ENCODE measurements around the gene RCAN2.
A peak's percentile ranks its signal among the peaks of the same experiment; 100 is the strongest.
"Not testable (repeated sequence)": the region's sequence is repeated elsewhere in the genome, so short reads cannot be mapped to it uniquely, and the experiment has no call there.

The RCAN2 gene

DNA sequence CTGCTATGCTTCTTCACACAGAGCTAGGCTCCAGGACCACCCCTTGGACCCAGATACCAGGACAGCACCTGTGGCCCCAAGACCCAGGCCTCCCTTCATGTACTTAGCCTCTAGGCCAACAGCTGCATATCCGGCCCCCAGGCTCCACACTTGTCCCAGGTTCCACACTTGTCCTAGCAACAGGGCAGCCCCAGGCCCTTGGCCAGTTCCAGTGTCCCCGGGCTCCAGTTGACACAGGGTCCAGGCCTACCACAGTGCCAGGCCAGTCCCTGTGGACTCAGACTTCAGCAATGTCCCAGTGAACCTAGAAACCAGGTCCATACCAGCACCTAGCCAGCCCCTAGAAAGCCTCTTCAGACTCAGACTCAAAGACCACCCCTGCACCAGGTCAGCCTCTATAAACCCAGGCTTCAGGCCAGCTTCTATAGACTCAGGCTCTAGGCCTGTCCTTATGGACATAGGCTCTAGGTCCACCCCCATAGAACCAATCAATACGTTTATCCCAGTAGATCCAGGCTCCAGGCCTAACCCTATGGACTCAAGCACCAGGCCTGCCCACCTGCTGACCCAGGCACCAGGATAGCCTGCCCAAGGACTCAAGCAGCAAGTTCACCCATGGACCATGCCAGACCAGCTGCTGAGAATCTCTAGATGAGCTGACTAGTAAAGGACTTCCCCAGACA, 46.3 kb downstream of the RCAN2 start:
- DNase-seq (ENCODE audit: extremely low spot score, insufficient read length, low read depth) (no peak), FAIRE-seq (no peak)

DNA sequence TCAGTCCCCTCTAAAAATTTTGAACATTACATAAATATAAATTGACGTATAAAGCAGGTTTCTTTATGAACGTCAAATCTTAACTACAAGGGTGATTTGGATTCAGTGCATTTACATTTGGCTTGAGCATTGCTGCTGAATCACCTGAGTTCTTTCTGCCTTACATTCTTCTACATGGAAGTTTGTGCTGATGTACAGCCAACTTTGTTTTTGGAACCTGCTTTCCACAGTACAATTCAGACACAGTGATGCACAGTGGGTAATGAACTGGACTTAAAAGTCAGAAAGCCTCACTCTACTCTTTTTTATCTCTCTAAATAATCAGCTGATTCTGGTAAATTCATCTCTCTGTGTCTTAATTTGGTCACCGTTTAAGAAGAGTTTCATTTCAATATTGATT, 47.6 kb downstream of the RCAN2 start:
- FAIRE-seq (no peak), DNase-seq (ENCODE audit: extremely low spot score, insufficient read length, low read depth) (no peak)

DNA sequence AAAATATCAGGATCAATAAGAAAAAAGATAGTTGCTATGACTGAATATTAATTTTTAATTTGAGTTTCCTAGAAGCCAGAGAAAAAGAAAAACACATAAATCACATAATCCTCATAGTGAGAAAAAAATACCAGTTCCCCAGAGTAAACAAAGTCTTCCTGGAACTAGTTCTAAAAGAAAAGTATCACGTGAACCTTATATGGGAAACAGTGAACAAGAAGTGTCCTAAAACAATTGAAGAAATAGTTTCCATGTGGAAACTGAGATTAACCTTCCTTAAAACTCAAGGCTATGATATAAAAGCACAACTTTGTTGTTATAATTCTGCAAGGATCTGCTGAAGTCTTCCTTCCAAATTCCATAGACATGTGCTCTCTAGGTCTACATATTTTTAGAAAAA, 50.6 kb downstream of the RCAN2 start:
- no peak for DNase-seq (ENCODE audit: extremely low spot score, insufficient read length, low read depth)

GRCh38 chr6:46440141-46440540, 51.1 kb downstream of the RCAN2 start:
- DNase-seq (ENCODE audit: extremely low spot score, insufficient read length, low read depth) (no peak), FAIRE-seq (no peak)

More for the DNA sequence above, 50.6 kb downstream of the RCAN2 start:
- FAIRE-seq: no peak

GRCh38 chr6:46438245-46438644, 53.0 kb downstream of the RCAN2 start:
- FAIRE-seq (no peak), DNase-seq (ENCODE audit: extremely low spot score, insufficient read length, low read depth) (no peak)

DNA sequence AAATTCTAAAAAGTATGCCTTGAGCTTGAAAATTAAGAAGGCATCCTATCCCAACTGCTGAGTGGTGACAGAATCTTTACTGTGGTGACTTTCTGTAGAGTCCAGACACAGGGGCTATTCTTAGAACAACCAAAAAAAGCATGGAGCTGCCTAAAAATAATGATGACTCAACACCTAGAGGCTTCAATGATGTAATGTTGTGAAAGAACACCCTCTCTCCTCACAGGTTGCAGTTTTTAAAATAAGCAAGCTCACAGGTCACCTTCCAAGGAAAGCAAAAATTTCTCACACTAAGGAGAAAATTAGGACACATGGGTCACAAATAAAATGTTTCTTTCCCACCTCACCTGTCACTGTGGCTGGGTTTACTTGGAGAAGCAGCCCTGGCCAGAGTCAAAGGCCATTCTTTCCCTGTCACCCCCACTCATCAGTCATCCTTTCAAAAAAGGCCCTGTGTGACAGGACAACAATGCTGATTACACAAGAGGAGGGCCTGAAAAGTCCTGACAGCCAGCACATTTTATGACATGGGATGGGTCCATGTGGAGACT, 53.5 kb downstream of the RCAN2 start:
- DNase-seq (ENCODE audit: extremely low spot score, insufficient read length, low read depth): no peak
- no peak for FAIRE-seq

DNA sequence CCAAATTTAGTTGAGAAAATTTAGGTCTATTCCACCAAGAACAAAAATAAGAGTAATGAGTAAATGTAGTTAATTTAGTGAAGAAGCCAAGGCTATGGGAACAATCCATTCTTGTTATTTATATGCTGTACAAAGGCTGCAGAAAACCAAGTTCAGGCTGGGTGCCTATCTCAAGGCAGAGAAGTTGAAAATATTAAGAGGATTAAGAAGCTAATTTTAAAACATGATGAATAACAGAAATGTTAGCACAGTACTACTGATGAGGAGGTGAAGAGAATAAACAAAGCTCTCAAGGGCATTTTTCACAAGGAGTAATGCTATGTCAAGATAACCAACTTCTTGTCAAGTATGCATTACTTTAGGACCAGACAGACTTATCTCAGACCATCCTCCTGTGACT, 68.6 kb downstream of the RCAN2 start:
- DNase-seq (ENCODE audit: extremely low spot score, insufficient read length, low read depth) (no peak), FAIRE-seq (no peak)

DNA sequence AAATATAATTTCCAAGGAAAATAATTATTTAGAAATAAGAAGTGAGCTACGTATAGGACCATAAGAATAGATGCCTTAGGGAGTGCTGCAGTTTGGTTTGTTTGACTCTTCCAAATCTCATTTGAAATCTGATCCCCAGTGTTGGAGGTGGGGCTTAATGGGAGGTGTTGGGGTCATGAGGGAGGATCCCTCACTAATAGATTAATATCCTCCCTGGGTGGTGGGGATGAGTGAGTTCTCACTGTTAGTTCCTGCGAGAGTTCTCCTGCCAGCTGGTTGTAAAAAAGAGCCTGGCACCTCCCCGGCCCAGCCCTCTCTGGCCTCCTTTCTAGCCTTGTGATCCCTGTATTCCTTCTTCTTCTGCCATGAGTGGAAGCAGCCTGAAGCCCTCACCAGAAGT, 69.3 kb downstream of the RCAN2 start:
- no peak for FAIRE-seq
- no peak for DNase-seq (ENCODE audit: extremely low spot score, insufficient read length, low read depth)

GRCh38 chr6:46420921-46421638, 70.2 kb downstream of the RCAN2 start:
- DNase-seq (ENCODE audit: extremely low spot score, insufficient read length, low read depth) (no peak), FAIRE-seq (no peak)

DNA sequence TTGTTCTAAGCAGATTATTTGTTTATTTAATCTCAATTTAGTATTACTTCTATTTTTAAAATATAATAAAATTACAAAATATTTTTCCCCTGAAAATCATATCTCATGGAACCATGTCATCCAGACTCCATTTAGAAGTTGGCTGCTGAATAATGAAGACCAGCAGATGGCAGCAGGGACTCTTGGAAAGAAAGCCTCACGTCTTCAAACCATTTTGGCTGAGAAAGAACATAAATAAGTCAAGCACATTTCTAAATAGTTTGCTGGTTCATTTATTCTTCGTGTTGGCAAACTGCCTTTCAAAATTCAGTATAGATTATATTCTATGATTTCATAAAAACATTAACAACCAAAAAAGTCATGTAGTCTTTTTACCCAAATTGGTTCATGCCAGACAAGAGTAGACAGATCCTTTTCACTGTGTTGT, 71.7 kb downstream of the RCAN2 start:
- DNase-seq (ENCODE audit: extremely low spot score, insufficient read length, low read depth) (peak; percentile 5), FAIRE-seq (peak; percentile 67)

DNA sequence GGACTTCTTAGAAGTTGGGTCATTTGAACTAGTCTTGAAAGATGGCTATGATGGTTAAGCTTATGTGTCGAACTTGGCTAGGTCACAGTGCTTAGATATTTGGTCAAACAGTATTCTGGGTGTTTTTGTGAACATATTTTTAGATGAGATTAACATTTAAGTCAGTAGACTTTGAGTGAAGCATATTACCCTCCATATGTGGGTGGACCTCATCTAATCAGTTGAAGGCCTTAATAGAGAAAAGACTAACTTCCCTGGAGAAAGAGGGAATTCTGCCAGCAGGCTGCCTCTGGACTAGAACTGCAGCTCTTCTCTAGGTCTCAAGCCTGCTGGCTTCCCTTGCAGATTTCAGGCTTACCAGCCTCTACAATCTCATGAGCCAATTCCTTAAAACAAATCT, 76.9 kb downstream of the RCAN2 start:
- FAIRE-seq: no peak
- no peak for DNase-seq (ENCODE audit: extremely low spot score, insufficient read length, low read depth)

DNA sequence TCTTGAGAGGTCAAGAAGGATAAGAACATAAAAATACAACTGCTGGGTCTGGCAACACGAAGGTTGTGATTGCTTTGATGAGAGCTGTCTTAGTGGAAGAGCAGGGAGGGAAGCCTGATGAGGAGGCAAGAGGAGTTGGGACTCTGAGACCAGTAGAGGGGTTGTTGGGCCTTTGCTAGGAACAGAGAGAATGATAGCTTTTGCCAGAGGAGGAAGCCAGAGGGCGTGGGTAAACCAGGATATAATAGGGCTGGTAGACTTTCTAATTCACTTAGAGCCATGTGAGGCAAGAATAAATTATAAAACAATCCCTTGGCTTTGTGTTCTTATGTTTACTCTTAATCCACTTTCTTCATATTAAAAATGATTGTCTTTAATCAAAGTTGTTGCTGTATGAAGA, 78.6 kb downstream of the RCAN2 start:
- FAIRE-seq (no peak), DNase-seq (ENCODE audit: extremely low spot score, insufficient read length, low read depth) (no peak)

DNA sequence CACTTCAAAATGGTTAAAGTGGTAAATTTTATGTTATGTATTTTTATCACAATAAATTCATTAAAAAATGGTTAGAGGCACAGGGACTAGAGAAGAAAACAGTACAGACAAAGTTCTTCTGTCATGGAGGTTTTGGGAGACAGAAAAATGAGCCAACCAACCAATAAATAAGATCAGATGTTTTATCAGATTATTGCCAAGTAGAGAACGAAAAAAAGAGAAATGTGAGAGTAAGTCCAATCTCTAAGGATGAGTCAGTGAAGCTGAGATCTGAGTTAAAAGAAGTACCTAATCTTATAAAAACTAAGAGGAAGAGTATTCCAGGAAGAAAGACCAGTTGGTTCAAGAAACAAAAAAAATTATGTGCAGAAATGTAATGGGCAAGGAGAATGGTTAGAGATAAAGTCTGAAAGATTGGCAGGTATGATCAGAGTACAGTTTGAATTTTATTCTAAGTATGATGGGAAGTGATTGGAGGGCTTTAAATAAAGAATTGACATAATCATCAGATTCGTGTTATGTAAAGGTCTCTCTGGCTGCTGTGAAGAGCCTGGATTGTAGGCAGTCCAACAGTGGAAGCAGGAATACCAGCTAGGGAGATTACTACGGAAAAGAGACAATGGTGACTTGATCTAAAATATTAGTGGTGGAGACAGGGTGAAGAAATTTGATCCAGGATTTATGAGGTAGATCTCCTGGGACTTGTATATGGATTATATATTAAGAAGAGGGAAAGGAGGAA, 79.6 kb downstream of the RCAN2 start:
- FAIRE-seq (no peak), DNase-seq (ENCODE audit: extremely low spot score, insufficient read length, low read depth) (no peak)

- FAIRE-seq (peak; percentile 71), DNase-seq (ENCODE audit: extremely low spot score, insufficient read length, low read depth) (peak; percentile 7)
These were observed 80.8 kb downstream of the RCAN2 start for GRCh38 chr6:46410334-46410953.

- no peak for DNase-seq (ENCODE audit: extremely low spot score, insufficient read length, low read depth)
- FAIRE-seq: no peak
These were observed 83.3 kb downstream of the RCAN2 start for GRCh38 chr6:46407776-46408530.

DNA sequence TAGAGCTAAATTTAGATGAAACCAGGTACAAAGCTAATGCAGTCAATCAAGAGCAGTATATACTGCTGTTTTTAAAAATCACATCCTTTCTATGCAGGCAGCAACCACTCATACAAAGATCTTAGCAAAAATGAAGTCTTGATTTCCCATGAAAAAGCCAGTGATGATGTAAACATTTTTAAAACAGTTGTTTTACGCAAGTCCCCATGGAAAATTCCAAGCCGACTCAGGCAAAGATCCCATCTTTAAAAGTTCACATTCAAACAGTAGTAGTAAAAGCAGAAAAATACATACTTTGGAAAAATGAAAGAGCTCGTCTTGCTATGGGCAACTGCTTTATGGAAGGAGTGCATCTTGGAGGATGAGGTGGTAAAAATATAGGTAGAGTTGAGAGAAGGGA, 84.0 kb downstream of the RCAN2 start:
- no peak for DNase-seq (ENCODE audit: extremely low spot score, insufficient read length, low read depth)
- FAIRE-seq: no peak

DNA sequence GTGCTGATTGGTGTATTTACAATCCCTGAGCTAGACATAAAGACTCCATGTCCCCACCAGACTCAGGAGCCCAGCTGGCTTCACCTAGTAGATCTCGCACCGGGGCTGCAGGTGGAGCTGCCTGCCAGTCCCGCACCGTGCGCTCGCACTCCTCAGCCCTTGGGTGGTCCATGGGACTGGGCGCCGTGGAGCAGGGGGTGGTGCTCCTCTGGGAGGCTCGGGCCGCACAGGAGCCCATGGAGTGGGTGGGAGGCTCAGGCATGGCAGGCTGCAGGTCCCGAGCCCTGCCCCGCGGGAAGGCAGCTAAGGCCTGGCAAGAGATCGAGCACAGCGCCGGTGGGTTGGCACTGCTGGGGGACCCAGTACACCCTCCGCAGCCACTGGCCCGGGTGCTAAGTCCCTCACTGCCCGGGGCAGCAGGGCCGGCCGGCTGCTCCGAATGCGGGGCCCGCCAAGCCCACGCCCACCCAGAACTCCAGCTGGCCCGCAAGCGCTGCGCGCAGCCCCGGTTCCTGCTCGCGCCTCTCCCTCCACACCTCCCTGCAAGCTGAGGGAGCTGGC, 85.5 kb downstream of the RCAN2 start:
- not testable (repeated sequence) for FAIRE-seq; DNase-seq (ENCODE audit: extremely low spot score, insufficient read length, low read depth)

- no peak for FAIRE-seq
- DNase-seq (ENCODE audit: extremely low spot score, insufficient read length, low read depth): no peak
These were observed 90.4 kb downstream of the RCAN2 start for GRCh38 chr6:46400898-46401297.

DNA sequence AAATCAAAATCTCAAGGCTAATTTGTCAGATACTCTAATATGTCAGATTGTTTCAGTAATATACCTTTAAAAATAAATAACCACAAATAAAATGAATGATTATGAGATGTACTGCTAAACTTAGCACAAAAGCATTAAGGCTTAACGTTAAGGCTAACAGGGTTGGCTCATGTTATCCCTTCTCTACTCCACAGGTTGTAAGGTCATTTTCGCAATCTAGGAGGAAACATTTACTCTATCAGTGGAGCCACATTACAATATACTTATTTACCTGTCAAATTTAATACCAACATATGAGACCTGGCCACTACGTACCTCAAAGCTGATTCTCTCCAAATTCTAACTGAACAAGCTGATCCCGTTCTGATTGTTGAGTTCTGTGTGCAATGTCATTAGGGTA, 95.7 kb downstream of the RCAN2 start:
- DNase-seq (ENCODE audit: extremely low spot score, insufficient read length, low read depth): no peak
- FAIRE-seq: no peak

All from GM18507 (cell line).